Suprapubic skin (tissue), 4 donors: ENCODE measurements around the gene VSX1. TPM values are rescaled to one million over a fixed set of nuclear protein-coding genes. Genes with fewer than 3 reads are reported as not detected.
A peak's percentile ranks its signal among the peaks of the same experiment; 100 is the strongest.

Source experiments
- DNase-seq, 2 donors: peaks; one replicate each; pipeline ENCODE4 v3.0.0-alpha.2; 2019; ENCODE audit warnings: low spot score in 2 of 2
- H3K27ac ChIP-seq: fragments of 200-600 bp; sonication (generic); one replicate; pipeline ENCODE4 v1.5.1; 2019
- H3K27me3 ChIP-seq: fragments of 200-600 bp; sonication (generic); one replicate; pipeline ENCODE4 v1.5.1; 2019
- H3K36me3 ChIP-seq: fragments of 200-600 bp; sonication (generic); one replicate; pipeline ENCODE4 v1.5.1; 2019
- H3K4me1 ChIP-seq: fragments of 200-600 bp; sonication (generic); one replicate; pipeline ENCODE4 v1.5.1; 2019
- H3K4me3 ChIP-seq: fragments of 200-600 bp; sonication (generic); one replicate; pipeline ENCODE4 v1.5.1; 2019; ENCODE audit warnings: mild to moderate bottlenecking
- H3K9me3 ChIP-seq: fragments of 200-600 bp; sonication (generic); one replicate; pipeline ENCODE4 v1.5.1; 2019
- CTCF ChIP-seq, 2 donors: fragments of 200-600 bp in 1 of 2; fragments of 450-650 bp in 1 of 2; sonication (generic) in 1 of 2; IDR thresholded peaks; one replicate each; pipeline ENCODE4 v1.5.1; 2016 to 2019; ENCODE audit warnings: antibody characterized with exemption in 2 of 2, mild to moderate bottlenecking in 1 of 2, moderate library complexity in 1 of 2
- EP300 ChIP-seq: sonication (generic); formaldehyde crosslinking; IDR thresholded peaks from one replicate; pipeline ENCODE4 v1.6.1; 2017; ENCODE audit warnings: antibody characterized with exemption
- POLR2A ChIP-seq, 2 donors: fragments of 450-650 bp; IDR thresholded peaks; one replicate each; pipeline ENCODE4 v1.6.1; 2017; ENCODE audit warnings: antibody characterized with exemption in 2 of 2, mild to moderate bottlenecking in 2 of 2, moderate library complexity in 2 of 2
- POLR2AphosphoS5 ChIP-seq, 3 donors: sonication (generic); formaldehyde crosslinking; IDR thresholded peaks; one replicate each; pipeline ENCODE4 v1.6.1; 2017; ENCODE audit warnings: antibody characterized with exemption in 3 of 3
- WGBS: methylation state at CpG from one replicate; pipeline ENCODE4 v1.1.5; 2018; 5-methylcytosine and 5-hydroxymethylcytosine counted together
- total RNA-seq, 4 donors: library from RNA; depleted of rRNA; stranded (reverse); fragments of >200 nt; gene quantifications; one replicate each; pipeline ENCODE4 v1.1.0, GENCODE V29; 2016

Gene VSX1
- total RNA-seq, 4 donors from 2014 or later: not detected

- no peak overlapping the region for H3K27ac ChIP-seq
Observed at GRCh38 chr20:25065072-25065624, 16.8 kb downstream of the VSX1 start.

GRCh38 chr20:25064561-25065071 is 17.3 kb downstream of the VSX1 start:
- DNase-seq: no peak
- 86% methylated on average over 4 of the region's 4 CpGs for WGBS

More at GRCh38 chr20:25065072-25065624, 16.8 kb downstream of the VSX1 start:
- Histone ChIP-seq H3K27me3 (peaks cover 18% of the 10 kb centered on the region), H3K36me3 (no peaks in the 10 kb centered on the region), H3K4me3 (no peak overlapping the region), H3K4me1 (peaks cover 10% of the 10 kb centered on the region), H3K9me3 (no peaks in the 10 kb centered on the region)
- WGBS: 67% methylated on average over 8 of the region's 9 CpGs
- TF ChIP-seq EP300 (no peak), POLR2A (IDR thresholded peaks at IDR 0.05) (no peak), CTCF (IDR thresholded peaks at IDR 0.05) (no peak), POLR2AphosphoS5 (IDR thresholded peaks at IDR 0.05) (no peak)
- peak in 1 of 2 donors; percentile 50 for DNase-seq

GRCh38 chr20:25063981-25064380 is 18.0 kb downstream of the VSX1 start:
- DNase-seq: no peak
- no peak for TF ChIP-seq POLR2AphosphoS5 (IDR thresholded peaks at IDR 0.05)
- TF ChIP-seq POLR2A (IDR thresholded peaks at IDR 0.05): no peak
- TF ChIP-seq CTCF (IDR thresholded peaks at IDR 0.05): no peak
- no peak for TF ChIP-seq EP300
- Histone ChIP-seq H3K36me3 (no peaks in the 10 kb centered on the region), H3K4me3 (no peak overlapping the region), H3K9me3 (no peaks in the 10 kb centered on the region), H3K27ac (no peak overlapping the region), H3K4me1 (peaks cover 20% of the 10 kb centered on the region), H3K27me3 (peaks cover 8% of the 10 kb centered on the region)
- 80% methylated on average over 2 of the region's 2 CpGs for WGBS

More at GRCh38 chr20:25064561-25065071, 17.3 kb downstream of the VSX1 start:
- TF ChIP-seq EP300 (no peak), POLR2A (IDR thresholded peaks at IDR 0.05) (no peak), CTCF (IDR thresholded peaks at IDR 0.05) (no peak), POLR2AphosphoS5 (IDR thresholded peaks at IDR 0.05) (no peak)
- Histone ChIP-seq H3K4me1 (peaks cover 14% of the 10 kb centered on the region), H3K27me3 (peaks cover 14% of the 10 kb centered on the region), H3K27ac (no peak overlapping the region), H3K4me3 (no peak overlapping the region), H3K9me3 (no peaks in the 10 kb centered on the region), H3K36me3 (no peaks in the 10 kb centered on the region)

- WGBS: 81% methylated on average over 11 of the region's 11 CpGs
Observed at GRCh38 chr20:25063546-25063945, 18.4 kb downstream of the VSX1 start.

More at GRCh38 chr20:25063546-25063945, 18.4 kb downstream of the VSX1 start:
- TF ChIP-seq POLR2A (IDR thresholded peaks at IDR 0.05) (no peak), CTCF (IDR thresholded peaks at IDR 0.05) (no peak), POLR2AphosphoS5 (IDR thresholded peaks at IDR 0.05) (no peak), EP300 (no peak)
- DNase-seq: no peak
- Histone ChIP-seq H3K27ac (no peak overlapping the region), H3K27me3 (peaks cover 7% of the 10 kb centered on the region), H3K9me3 (no peaks in the 10 kb centered on the region), H3K4me1 (peaks cover 24% of the 10 kb centered on the region), H3K4me3 (no peak overlapping the region), H3K36me3 (no peaks in the 10 kb centered on the region)
